ENCODE measurements around the gene METTL14. TPM values are rescaled to one million over a fixed set of nuclear protein-coding genes. Genes with fewer than 3 reads are reported as not detected.

The METTL14 gene
- total RNA-seq, 4 donors from 2014 or later, result 47.0 to 83.9 (median 65.9) TPM

- 50 to 100% methylated on average over 1 of the region's 1 CpG for WGBS, 2 donors (ENCODE audit: low coverage in 1 of 2)
- peaks cover 0 to 59% of the 10 kb centered on the region in 2 donors for H3K36me3 ChIP-seq
Measured at GRCh38 chr4:118712872-118713271, 27.7 kb downstream of the METTL14 start.

DNA sequence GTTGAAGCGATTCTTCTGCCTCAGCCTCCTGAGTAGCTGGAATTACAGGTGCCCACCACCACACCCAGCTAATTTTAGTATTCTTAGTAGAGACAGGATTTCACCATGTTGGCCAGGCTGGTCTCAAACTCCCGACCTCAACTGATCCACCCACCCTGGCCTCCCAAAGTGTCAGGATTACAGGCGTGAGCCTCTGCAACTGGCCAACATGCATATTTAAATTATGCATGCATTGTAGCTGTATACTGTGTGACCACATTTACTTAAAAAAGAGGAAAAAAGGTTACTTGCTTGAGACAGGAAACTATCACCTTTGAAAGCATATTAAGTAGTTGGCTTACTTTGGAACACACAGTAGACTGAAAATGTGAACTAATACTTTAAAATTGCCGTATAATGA, 29.5 kb downstream of the METTL14 start:
- H3K36me3 ChIP-seq, result peaks cover 0 to 48% of the 10 kb centered on the region in 2 donors
- no peaks in the 10 kb centered on the region for H3K9me3 ChIP-seq
- H3K27ac ChIP-seq, result no peak overlapping the region
- H3K4me3 ChIP-seq, result no peak overlapping the region
- H3K27me3 ChIP-seq, result no peaks in the 10 kb centered on the region
- 86 to 100% methylated on average over 1 to 4 of the region's 4 CpGs for WGBS, 2 donors (ENCODE audit: low coverage in 1 of 2)
- no peaks in the 10 kb centered on the region for H3K4me1 ChIP-seq
- ATAC-seq, result no peak
- TF ChIP-seq POLR2A (IDR thresholded peaks at IDR 0.05) (no peak), POLR2AphosphoS5 (IDR thresholded peaks at IDR 0.05) (no peak), EP300 (IDR thresholded peaks at IDR 0.05) (no peak)
- TF ChIP-seq, protein P1, sequence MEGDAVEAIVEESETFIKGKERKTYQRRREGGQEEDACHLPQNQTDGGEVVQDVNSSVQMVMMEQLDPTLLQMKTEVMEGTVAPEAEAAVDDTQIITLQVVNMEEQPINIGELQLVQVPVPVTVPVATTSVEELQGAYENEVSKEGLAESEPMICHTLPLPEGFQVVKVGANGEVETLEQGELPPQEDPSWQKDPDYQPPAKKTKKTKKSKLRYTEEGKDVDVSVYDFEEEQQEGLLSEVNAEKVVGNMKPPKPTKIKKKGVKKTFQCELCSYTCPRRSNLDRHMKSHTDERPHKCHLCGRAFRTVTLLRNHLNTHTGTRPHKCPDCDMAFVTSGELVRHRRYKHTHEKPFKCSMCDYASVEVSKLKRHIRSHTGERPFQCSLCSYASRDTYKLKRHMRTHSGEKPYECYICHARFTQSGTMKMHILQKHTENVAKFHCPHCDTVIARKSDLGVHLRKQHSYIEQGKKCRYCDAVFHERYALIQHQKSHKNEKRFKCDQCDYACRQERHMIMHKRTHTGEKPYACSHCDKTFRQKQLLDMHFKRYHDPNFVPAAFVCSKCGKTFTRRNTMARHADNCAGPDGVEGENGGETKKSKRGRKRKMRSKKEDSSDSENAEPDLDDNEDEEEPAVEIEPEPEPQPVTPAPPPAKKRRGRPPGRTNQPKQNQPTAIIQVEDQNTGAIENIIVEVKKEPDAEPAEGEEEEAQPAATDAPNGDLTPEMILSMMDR (IDR thresholded peaks at IDR 0.05), result no peak

More at GRCh38 chr4:118712872-118713271, 27.7 kb downstream of the METTL14 start:
- Histone ChIP-seq H3K4me3 (no peak overlapping the region), H3K4me1 (no peaks in the 10 kb centered on the region), H3K27me3 (no peaks in the 10 kb centered on the region), H3K27ac (no peak overlapping the region), H3K9me3 (no peaks in the 10 kb centered on the region)
- TF ChIP-seq, protein P1 (IDR thresholded peaks at IDR 0.05), result no peak
- TF ChIP-seq POLR2A (IDR thresholded peaks at IDR 0.05) (no peak), EP300 (IDR thresholded peaks at IDR 0.05) (no peak), POLR2AphosphoS5 (IDR thresholded peaks at IDR 0.05) (no peak)
- no peak for ATAC-seq

DNA sequence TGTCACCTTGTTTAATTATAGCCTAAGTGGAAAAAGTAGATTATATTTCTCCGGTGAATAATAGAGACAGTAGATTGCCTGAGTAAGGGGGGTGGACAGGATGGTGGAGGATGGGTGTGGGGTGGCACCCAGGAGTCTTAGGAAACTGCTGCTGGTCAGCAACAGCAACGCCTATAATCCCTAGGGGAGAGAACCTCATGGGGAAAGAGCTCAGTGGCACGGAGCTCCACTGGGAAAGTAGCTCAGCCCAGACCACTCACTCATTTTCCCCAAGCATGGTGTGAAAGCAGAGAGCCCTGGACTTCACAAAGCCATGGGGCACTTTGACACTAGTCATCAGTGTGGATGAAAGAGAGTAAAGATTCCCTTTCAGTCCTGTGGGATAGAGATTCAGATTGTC, 31.1 kb downstream of the METTL14 start:
- TF ChIP-seq EP300 (IDR thresholded peaks at IDR 0.05) (no peak), POLR2A (IDR thresholded peaks at IDR 0.05) (no peak), POLR2AphosphoS5 (IDR thresholded peaks at IDR 0.05) (no peak)
- no peak overlapping the region for H3K4me3 ChIP-seq
- H3K36me3 ChIP-seq, result peaks cover 0 to 39% of the 10 kb centered on the region in 2 donors
- H3K27ac ChIP-seq, result no peak overlapping the region
- no peaks in the 10 kb centered on the region for H3K27me3 ChIP-seq
- 63 to 64% methylated on average over 3 of the region's 3 CpGs for WGBS, 2 donors (ENCODE audit: low coverage in 1 of 2)
- no peaks in the 10 kb centered on the region for H3K4me1 ChIP-seq
- ATAC-seq, result no peak
- no peaks in the 10 kb centered on the region for H3K9me3 ChIP-seq

- 87 to 92% methylated on average over 4 of the region's 4 CpGs for WGBS, 2 donors (ENCODE audit: low coverage in 1 of 2)
- Histone ChIP-seq H3K27me3 (no peaks in the 10 kb centered on the region), H3K4me3 (no peak overlapping the region), H3K9me3 (no peaks in the 10 kb centered on the region), H3K27ac (no peak overlapping the region), H3K36me3 (peaks cover under 1 to 44% of the 10 kb centered on the region in 2 donors), H3K4me1 (no peaks in the 10 kb centered on the region)
- TF ChIP-seq POLR2AphosphoS5 (IDR thresholded peaks at IDR 0.05) (no peak), EP300 (IDR thresholded peaks at IDR 0.05) (no peak), POLR2A (IDR thresholded peaks at IDR 0.05) (no peak)
- TF ChIP-seq, protein P1 (IDR thresholded peaks at IDR 0.05), result no peak
- ATAC-seq, result no peak
Measured at GRCh38 chr4:118718511-118719170, 33.4 kb downstream of the METTL14 start.

DNA sequence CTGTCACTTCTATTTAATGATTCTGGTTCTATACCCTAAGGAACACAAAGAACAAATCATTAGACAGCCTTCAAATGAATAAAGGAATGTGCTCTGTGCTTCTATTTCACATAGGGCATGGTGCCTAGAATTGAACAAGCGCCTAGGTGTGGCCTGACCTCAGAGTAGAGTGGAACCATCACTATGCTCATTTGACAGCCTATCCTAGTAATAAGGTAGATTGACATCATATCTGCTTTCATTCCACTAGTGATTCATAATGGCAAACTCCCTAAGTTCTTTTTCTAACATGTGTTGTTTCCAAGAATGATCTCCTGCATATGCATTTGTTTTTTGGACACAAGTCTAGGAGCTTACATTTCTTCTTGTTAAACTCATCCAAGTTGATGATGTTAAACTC, 36.6 kb downstream of the METTL14 start:
- Histone ChIP-seq H3K36me3 (peaks cover 3 to 69% of the 10 kb centered on the region in 2 donors), H3K9me3 (no peaks in the 10 kb centered on the region), H3K27me3 (no peaks in the 10 kb centered on the region), H3K4me1 (no peaks in the 10 kb centered on the region), H3K4me3 (no peak overlapping the region), H3K27ac (no peak overlapping the region)
- no peak for ATAC-seq
- TF ChIP-seq EP300 (IDR thresholded peaks at IDR 0.05), result no peak
- no peak for TF ChIP-seq POLR2AphosphoS5 (IDR thresholded peaks at IDR 0.05)
- TF ChIP-seq, protein P1 (IDR thresholded peaks at IDR 0.05), result no peak
- TF ChIP-seq POLR2A (IDR thresholded peaks at IDR 0.05), result no peak
- WGBS, 2 donors (ENCODE audit: low coverage in 1 of 2), result 100% methylated on average over 1 of the region's 1 CpG; no CpG with 5 or more reads in 1 of the 2 donors

All from gastroesophageal sphincter (tissue), 4 donors.